ENCODE results near the gene TRAPPC14.

- TF ChIP-seq POLR2AphosphoS5 (IDR thresholded peaks at IDR 0.05) (no peak), CTCF (IDR thresholded peaks at IDR 0.05) (no peak), POLR2A (IDR thresholded peaks at IDR 0.05) (no peak)
Measured at GRCh38 chr7:100127866-100128636, 30.5 kb downstream of the TRAPPC14 start.

All from suprapubic skin (tissue), 4 donors.